Measurements from ENCODE around the gene TCF4.

Gene TCF4

DNA sequence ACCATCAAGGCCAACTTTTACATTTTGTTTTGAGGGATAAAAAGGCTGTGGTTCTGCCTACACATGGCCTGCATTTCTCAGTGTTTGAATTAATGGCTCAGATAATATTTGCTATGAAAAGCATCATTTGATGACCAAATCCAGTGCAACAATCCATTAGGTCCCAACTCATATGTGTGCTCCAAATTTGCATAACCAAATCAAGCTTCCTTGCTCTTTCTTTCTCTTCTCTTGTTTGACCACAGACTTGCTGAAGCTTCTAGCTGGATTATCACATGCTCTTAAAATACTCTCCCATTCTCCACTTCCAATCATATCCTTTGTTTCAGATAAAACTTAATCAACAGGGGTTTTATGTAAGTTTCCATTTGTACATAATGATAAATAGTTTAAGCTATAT, 147.0 kb downstream of the TCF4 start:
- no peak for DNase-seq (ENCODE audit: low read depth in 2 of 2)

DNA sequence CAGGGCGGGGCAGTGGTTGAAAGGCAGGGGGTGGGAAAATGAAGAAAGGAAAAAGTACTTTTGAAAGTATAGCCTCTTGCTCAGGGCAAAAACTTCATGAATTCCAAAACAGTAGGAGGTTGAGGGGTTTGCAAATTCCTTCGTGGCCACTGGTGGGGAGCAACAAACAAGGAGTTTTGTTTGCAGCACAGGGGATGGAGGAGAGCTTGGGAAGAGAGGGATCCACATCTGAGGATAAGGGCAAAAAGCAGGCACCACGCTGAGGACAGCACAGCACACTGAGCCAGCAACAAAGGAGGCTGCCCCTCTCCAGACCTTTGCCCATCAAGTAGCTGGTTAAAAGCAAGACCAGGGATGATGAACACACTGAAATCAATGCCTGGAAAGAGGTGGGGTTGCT, 148.9 kb downstream of the TCF4 start:
- DNase-seq (ENCODE audit: low read depth in 2 of 2): no peak

DNA sequence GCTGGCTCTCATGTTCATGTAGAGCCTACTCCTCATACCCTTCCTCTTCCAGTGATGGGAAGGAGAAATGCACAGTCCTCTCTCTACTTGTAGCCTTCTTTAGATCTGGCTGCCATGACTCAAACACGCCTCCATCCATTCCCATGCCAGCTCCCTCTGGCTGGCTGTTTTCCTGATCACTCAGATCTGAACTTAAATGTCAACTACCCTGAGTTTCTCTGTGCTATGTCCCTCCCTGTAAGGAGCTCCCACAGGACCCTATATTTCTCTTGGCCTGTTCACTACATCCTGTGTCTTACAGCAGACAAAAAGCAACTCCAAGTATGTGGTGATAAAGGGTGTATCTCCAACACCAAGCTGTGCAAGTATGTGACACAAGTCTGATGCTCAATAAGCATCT, 152.4 kb downstream of the TCF4 start:
- DNase-seq (ENCODE audit: low read depth in 2 of 2): no peak

DNA sequence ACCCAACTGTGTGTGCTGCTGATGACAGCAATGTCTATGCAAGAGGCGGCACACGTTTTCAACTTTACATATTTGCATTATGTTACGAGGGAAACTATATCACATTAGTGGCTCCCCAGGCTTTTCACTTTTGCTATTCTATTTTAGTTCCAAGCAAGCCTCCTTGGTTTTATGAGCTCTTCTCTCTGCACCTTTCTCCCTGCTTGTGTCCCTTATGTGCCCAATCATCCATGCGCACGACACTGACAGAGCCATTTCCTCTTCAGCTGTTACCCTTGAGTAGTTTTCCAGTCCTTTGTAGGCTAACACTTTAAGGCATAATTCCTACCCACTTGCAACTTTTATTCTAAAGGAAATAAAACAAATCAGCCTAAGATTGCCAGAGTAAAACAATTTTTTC, 154.3 kb downstream of the TCF4 start:
- DNase-seq (ENCODE audit: low read depth in 2 of 2): no peak

DNA sequence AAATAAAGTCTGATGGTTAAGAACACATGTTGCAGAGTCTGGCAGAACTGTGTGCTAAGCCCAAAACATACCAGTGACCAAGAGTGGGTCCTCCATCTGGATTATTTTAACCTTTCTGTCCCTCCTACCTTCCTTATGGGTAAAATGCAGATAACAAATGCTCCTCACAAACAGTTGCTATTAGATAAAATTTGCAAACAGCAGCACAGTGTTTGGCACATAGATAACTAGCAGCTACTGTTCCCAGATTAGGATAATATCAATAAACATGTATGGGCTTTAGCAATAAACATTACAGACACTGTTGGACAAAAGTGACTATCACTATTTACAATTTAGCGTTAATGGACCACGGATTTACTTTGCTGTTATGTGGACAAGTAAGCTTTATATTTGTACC, 154.9 kb downstream of the TCF4 start:
- DNase-seq (ENCODE audit: low read depth in 2 of 2): no peak

DNA sequence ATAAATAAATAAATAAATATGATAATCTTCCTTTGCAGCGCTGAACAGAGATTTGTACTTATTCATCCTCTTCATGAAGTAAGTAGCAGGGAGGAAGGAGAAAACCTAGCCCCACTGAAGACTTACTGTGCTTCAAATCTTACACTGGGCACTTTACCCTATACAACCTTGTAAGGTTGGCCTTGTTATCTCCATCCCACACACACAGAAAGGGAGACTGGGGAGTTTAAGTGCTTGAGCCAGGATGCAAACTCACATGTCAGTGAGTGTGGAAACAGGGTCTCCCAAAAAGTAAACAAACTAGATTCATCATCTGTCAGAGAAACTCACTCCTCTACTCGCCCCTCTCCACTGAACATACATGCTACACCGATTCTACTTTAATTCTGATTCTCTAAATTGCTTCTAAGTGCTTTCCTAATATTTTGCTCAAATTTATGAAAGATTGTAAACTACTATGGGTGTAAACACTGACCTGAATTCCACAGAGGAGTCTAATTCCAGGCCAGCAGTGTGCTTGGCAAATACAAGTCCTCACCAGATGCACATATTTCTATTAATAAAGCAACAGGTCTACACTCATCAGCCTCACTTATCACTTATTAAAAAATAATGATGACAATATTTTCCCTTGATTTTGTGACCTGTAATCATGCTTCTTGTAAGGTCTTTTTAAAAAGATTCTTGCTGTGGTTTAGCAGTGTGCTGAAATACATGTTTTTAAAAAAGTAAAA, 155.5 kb downstream of the TCF4 start:
- no peak for DNase-seq (ENCODE audit: low read depth in 2 of 2)

DNA sequence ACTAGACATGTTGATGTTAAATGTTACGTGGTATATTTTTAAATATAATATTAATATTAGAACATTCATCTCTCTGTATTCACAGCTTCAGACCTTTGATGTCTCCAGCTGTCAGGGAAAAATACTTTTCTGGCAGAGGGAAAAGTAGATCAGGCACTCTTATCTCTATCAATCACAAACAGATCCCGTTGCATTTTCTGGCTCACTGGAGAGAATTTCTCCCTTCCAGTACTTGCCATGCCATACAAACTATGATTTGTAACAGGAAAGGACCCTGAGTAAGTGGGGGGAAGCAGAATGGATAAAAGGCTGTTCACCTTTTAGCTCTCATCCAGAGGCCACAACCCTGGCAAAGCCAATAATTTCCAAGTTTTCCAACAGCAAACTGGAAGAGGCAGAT, 158.0 kb downstream of the TCF4 start:
- DNase-seq (ENCODE audit: low read depth in 2 of 2): no peak

DNA sequence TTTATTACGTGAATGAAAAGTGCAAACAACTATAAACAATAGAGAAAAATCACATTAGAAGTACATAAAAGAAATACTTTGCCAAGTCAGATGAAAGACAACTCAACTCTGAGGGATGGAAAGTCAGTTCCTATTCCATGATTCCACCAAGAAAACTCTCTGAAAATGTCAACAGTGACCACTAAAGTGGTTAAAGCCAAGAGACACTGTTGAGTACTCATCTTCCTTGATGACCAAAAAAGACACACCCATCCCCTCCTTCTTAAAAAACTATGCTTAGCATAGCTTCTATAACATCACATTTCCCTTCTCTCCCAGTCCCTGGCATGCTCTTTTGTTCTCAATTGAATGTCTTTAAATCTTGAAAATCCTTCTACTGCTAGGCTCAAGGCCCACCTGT, 160.0 kb downstream of the TCF4 start:
- no peak for DNase-seq (ENCODE audit: low read depth in 2 of 2)

DNA sequence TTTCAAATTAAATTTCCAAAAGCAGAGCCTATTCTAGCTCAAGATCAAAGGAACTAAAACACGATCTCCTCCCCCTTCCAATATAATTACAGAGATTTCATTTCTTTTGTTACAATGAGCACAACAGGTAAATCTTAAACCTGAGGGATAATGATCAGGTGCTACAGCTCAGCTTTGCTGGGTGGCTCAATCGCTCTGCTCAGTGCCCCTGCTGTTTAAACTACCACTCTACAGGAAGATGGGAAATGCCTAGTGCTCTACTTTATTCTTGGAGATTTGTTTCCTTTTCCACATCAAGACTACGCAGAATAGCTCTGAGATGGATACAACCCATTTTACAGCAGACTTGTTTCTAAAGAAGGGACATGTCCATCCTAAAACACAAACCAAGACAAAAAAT, 162.3 kb downstream of the TCF4 start:
- DNase-seq (ENCODE audit: low read depth in 2 of 2): no peak

DNA sequence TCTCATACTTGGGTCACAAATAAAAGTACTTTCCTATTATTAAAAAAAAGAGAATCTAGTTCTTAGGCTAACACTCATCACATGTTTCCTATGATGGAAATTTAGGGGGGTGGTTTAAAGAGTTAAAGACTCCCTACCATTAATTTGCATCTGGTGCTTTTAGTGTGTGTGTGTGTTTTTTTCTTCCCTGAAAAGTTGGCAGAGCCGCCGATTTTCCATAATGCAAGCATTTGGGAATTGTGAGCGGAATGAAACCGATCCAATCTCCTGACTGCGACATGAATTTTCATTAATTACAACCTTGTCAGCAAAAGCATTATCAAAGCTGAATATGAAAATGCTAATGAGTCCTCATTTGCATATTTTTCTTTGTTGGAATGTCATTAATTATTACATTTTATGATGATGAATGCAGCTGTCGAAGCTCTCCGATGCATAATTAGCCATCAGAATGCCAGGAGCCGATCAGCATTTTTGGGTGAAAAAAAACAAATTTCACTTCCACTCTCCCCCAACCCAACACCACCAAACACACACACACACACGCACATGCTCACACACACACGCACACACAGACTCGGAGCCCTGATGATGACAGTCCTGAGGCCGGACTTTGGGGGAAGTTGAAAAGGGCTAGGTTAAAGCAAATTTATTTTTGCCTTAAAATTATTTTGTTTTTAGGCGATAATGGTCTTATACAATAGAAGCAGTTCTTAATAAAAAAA, 165.4 kb downstream of the TCF4 start:
- peak in 1 of 2 experiments; percentile 49 for DNase-seq (ENCODE audit: low read depth in 2 of 2)

DNA sequence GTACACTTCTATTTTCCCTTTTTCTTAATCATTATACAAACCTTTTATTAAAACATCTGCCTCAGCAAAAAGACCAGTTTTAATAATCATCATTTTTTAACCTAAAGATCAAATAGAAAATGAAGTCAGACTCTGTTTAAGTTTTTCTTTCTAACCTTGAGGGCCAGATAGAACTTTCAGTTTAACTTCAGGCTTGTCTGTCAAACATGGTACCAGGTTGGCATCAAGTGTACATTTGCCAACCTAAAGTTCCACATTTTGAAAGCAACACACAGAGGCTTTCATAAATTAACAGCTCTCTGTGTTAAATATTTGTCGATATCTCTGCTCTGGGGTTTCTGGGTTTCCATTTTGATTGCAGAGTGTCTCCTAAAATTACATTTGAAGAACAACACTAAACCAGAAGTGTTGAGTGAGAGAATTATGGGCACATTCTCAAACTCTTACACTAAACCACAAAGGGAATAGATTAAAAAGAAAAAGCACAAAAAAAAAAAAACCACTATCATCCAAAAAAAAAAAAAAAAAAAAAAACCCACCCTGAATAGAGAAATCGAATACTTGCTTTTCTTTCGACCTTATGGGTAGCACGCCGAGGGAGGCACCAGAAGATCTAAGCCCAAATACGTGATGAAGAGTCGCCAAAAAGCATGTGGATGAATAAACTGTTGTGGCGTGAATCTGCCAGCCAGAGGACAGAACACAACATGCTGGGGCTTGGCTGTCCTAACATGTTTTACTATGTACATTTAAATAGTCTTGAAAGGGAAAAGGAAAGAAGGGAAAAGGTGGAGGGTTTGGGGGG, 166.2 kb downstream of the TCF4 start:
- peak; percentile 70 to 71 for DNase-seq (ENCODE audit: low read depth in 2 of 2)

DNA sequence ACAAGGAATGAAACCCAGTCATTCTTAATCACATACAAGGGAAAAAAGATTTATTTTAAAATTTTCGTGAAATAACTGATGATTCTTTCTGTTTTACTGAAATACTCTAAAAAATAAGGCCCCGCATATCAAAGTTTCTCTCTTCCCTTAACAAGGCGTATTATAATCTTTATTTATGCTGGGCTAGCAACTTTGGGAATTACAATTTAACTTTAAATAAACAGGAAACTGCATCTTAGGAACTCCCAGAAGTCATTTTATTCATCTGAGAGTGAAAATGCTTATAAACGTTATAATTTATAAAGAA, 166.7 kb downstream of the TCF4 start:
- no peak for DNase-seq (ENCODE audit: low read depth in 2 of 2)

DNA sequence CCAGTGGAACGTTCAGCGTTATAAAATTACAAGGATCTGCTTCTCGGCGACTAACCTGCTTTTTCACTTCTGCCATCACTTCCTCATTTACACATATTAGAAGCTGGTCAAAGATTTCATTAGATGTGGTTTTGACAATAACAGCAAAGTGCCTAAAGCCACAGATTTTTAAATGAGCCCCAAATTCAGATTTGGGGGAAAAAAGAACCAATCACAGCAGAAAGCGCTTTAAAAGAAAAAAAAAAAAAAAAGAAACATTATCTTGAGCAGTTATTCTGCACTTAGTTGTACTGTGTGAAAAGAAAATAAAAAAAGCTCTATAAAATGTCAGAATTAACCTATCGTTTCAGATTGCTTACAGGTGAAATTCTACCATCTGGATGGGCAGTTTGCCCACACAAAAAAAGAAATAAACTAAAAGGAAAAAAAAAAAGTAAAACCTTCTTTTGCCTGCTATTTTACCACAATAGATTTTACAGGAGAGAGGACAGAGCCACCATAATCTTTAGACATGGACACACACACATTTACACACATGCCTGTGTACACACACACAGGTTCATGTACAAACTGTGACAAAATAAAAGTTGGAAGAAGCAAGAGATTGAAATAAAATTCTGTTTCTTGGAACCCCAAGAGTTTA, 167.2 kb downstream of the TCF4 start:
- no peak for DNase-seq (ENCODE audit: low read depth in 2 of 2)

DNA sequence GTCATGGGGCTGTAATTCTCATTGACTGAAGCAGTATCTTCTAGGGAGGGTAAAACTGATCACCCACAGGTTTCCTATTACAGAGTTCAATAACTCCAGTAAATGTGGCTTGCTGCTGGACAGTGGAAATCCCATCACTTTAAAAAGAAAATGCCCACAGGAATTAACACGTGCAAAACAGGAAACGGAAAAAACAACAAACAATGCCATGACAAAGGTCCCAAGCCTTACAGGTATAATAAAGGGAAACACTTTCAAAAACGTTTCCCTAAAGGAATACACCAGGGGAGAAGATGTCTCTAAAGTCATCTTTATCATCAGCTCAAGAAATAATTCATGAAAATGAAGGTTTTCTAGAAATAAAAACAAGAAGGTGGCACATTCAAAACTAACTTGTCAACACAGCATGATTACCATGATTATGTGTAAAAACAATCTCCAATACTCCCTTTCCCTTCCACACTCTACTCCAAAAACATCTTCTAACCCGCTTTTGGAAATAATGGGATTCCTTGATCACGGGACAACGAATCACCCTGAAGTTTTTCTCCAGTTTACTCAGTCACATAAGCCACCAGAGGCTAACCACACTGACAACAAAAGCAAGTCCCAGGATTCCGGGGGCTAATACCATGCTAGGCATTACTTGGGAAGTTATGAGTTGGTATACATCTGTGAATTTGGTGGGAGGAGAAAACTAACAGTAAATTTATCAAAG, 167.9 kb downstream of the TCF4 start:
- no peak for DNase-seq (ENCODE audit: low read depth in 2 of 2)

DNA sequence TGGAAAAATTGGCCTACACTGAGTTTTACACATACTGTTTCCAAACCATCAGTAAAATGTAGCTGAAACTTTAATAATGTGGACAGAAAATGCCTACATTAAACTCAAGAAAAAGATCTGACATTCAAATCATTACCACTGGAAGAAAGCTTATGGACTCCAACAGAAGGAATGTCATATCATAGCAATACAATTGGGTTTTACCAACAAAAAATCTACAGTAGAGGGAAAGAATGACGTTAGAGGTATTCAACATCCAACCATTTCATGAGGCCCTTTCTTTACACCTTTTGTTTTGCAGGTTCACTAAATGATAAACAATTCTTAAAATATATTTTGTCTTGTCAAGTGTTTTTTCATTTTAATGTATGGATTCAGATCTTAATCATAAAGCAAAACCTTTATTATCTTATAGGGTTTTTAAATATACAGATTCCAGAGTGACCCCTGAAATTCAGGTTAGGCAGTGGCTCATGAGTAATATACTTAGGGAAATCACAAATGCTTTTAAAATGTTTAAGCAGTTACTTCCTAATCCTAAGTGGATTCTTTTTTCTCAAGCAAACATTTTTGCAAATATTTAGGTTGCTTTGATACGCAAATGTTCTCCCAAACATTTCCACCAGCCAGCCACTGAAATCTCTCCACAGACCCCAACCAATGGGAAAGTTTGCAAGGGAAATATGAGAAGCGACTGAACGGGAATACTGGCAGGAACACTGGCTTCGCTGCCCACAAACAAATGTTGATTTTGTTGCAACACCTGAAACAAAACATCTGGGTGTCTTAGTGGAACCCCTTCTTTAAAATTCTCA, 168.7 kb downstream of the TCF4 start:
- DNase-seq (ENCODE audit: low read depth in 2 of 2): no peak

DNA sequence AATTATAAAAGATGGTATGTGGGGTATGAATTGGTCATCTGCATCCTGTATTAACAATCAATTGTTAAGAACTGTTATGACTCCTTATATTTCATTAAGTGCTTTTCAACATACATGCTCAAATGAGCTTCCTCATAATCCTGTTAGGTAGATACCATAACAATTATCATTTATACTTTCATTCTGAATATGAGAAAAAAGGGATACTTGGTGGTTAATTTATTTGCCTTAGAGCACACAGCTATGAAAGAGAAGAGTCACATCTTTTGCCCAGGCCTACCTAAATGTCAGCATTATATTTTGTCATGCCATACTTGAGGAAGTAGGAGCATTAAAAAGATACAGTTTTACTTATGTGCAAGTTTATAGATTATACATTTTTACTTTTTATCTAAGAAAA, 169.6 kb downstream of the TCF4 start:
- DNase-seq (ENCODE audit: low read depth in 2 of 2): no peak

DNA sequence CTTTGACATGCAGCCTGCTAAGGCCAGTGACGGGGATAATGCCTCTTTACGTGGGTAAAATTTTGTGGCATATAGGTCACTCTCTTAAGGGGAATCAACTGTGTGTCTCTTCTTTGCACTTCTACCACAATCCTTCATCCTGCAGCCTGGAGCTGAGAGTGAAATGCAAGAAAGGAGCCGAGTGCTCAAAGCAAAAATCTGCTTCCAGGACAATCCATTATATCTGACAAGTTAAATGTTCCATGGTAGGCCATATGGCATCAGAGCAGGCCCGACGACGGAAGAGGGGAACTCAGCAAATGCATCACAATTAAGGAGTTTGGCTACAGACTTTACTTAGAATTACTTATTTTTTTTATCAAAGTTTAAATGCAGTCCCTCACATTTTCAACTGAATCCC, 171.2 kb downstream of the TCF4 start:
- no peak for DNase-seq (ENCODE audit: low read depth in 2 of 2)

DNA sequence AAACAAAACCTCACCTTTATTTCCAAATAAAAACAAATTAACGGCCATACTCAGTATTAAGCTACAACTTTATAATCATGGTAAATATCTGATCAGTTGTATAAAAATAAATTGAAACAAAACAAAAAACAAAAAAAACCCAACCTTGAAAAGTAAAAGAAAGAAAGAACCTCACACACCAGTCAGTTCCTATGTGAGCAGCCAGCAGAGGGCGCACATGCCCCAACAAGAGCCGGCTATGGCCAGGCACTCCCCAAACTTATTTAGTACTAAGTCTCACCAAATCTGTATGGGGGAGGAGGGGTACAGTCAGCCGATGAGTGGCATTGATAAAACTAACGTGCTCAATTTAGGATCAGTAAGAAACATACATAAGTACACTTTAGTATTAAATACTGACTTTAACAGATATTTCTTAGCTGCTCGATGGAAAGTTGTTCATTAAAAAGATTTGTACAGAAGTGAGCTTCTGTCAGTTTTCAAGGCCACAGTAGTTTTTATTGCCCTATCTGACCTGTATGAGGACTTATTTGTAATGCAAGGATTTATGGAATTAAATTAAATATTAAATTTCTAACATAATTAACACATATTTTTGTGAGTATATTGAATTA, 172.6 kb downstream of the TCF4 start:
- no peak for DNase-seq (ENCODE audit: low read depth in 2 of 2)

DNA sequence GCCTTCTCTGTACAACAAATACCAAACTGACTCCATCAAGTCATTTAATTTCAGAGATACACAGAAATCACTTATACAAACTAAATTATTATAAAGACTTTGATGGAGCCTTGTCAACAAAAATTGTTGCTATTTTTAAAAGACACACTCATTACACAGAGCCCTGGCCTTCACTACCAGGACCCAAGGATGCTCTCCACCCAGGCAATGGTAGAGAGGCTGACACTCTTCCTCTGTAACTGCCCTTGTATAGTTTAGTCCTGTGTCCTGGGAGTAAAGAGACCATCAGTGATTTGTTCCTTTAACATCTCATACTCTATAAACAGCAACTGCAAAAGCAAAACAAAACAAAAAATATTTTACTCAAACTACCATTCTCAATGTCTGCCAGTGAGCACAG, 173.5 kb downstream of the TCF4 start:
- DNase-seq (ENCODE audit: low read depth in 2 of 2): no peak

DNA sequence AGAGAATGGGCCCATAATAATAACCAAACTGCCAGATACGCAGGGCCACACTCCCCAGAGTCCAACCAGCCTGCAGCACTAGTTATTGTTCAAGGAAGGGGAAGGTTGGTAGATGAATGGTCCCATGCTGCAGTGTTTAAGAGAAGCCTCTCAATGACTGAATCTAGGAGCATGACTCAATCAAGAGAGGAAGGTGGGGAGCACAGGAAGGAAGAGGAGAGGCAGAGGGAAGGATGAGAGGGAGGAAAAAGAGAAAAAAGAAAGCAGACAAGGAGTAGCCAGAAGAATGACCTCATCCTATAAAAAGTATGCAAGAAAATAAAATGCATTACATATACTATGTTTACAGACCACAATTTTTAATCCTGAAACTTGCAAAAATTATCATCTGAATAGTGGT, 174.5 kb downstream of the TCF4 start:
- no peak for DNase-seq (ENCODE audit: low read depth in 2 of 2)
